AG04450 (cell line): ENCODE measurements around the gene IKBIP. TPM values are rescaled to one million over a fixed set of nuclear protein-coding genes. Genes with fewer than 3 reads are reported as not detected.

Source experiments
- CTCF ChIA-PET: fragments of 300-600, 350-600 bp; formaldehyde crosslinking; extraction: SDS; loops from one replicate; lab custom pipeline; 2022; ENCODE audit warnings: antibody characterized with exemption, inconsistent platforms; lab: Charles Lee
- POLR2A ChIA-PET: fragments of 350-600 bp; formaldehyde crosslinking; extraction: SDS; loops from one replicate; lab custom pipeline; 2021; ENCODE audit warnings: antibody characterized with exemption, inconsistent platforms; lab: Yijun Ruan, JAX
- DNase-seq: peaks from one replicate; pipeline ENCODE4 v3.0.0-alpha.2; 2011; ENCODE audit warnings: low read depth, low spot score
- H3K27ac ChIP-seq: one replicate; pipeline ENCODE4 v1.5.1; 2012; ENCODE audit warnings: low read depth, low read length, control low read depth
- H3K27me3 ChIP-seq: one replicate; pipeline ENCODE4 v1.6.0; 2012; ENCODE audit warnings: low read length; ENCODE audit not compliant: control insufficient read depth, insufficient read depth
- H3K4me3 ChIP-seq: 2 replicates; pipeline ENCODE4 v1.5.1; 2011; ENCODE audit warnings: mild to moderate bottlenecking, low read depth, low read length, control low read depth
- H3K9me3 ChIP-seq: 2 replicates; pipeline ENCODE4 v1.5.1; 2012; ENCODE audit warnings: low read length; ENCODE audit not compliant: control insufficient read depth, insufficient read depth
- polyA plus RNA-seq: library from polyadenylated mRNA; depleted of rRNA; stranded (reverse); fragments of >200 nt; gene quantifications from 2 replicates; pipeline ENCODE4 v1.2.3, GENCODE V29; 2011
- TF ChIP-seq, protein P1 (sequence below): IDR thresholded peaks from 2 replicates; pipeline ENCODE4 v1.5.1; 2011; ENCODE audit warnings: low read depth, low read length, control low read depth, inconsistent platforms

The IKBIP gene
- polyA plus RNA-seq, 1 experiment, result 81.5 TPM

DNA sequence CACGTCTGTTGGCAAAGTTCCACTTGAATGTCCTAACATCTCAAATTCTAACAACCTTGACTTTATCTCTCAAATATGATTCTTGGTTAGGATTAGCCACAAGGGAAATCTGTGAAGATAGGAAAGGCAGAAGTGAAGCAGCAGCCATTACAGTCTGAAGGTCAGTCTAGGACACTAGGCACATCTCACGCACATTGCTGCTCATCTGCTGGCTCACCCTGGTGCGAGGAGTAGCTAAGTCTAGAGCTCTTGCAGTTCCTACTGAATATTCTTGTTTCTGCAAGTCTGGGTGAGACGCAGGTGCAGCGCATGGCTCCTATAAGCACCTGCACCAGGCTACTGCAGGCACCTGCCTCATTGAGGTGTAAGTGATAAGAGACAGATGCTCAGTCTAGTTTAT, 57.5 kb downstream of the IKBIP start:
- Histone ChIP-seq H3K27me3 (no peaks in the 10 kb centered on the region), H3K4me3 (no peak overlapping the region), H3K27ac (no peak overlapping the region), H3K9me3 (no peaks in the 10 kb centered on the region)
- TF ChIP-seq, protein P1, sequence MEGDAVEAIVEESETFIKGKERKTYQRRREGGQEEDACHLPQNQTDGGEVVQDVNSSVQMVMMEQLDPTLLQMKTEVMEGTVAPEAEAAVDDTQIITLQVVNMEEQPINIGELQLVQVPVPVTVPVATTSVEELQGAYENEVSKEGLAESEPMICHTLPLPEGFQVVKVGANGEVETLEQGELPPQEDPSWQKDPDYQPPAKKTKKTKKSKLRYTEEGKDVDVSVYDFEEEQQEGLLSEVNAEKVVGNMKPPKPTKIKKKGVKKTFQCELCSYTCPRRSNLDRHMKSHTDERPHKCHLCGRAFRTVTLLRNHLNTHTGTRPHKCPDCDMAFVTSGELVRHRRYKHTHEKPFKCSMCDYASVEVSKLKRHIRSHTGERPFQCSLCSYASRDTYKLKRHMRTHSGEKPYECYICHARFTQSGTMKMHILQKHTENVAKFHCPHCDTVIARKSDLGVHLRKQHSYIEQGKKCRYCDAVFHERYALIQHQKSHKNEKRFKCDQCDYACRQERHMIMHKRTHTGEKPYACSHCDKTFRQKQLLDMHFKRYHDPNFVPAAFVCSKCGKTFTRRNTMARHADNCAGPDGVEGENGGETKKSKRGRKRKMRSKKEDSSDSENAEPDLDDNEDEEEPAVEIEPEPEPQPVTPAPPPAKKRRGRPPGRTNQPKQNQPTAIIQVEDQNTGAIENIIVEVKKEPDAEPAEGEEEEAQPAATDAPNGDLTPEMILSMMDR, result no peak
- ChIA-PET POLR2A (no interaction called here), CTCF (interaction anchor here (0.8 to 2.6 kb wide), 2 partner anchors 20 to 57 kb away, joined by 5 to 12 read pairs; no protein-coding TSS in a partner anchor)
- no peak for DNase-seq

GRCh38 chr12:98582093-98582492, 62.5 kb downstream of the IKBIP start:
- Histone ChIP-seq H3K27ac (no peak overlapping the region), H3K27me3 (no peaks in the 10 kb centered on the region), H3K9me3 (no peaks in the 10 kb centered on the region), H3K4me3 (no peak overlapping the region)
- DNase-seq, result no peak
- CTCF ChIA-PET, result interaction anchor here (1.0 kb wide), 1 partner anchor 15 kb away, joined by 3 read pairs; no protein-coding TSS in a partner anchor
- TF ChIP-seq, protein P1, result no peak
- POLR2A ChIA-PET, result no interaction called here

- DNase-seq, result no peak
- CTCF ChIA-PET, result interaction anchor here (1.0 kb wide), 1 partner anchor 14 kb away, joined by 3 read pairs; no protein-coding TSS in a partner anchor
Measured at GRCh38 chr12:98581101-98581500, 63.5 kb downstream of the IKBIP start.

GRCh38 chr12:98580695-98581094, 63.9 kb downstream of the IKBIP start:
- ChIA-PET CTCF (interaction anchor here (0.7 to 6.5 kb wide), 2 partner anchors 14 to 38 kb away, joined by 3 to 71 read pairs; no protein-coding TSS in a partner anchor), POLR2A (no interaction called here)
- TF ChIP-seq, protein P1, result no peak
- H3K9me3 ChIP-seq, result no peaks in the 10 kb centered on the region
- no peak overlapping the region for H3K27ac ChIP-seq
- H3K4me3 ChIP-seq, result no peak overlapping the region
- no peak for DNase-seq
- H3K27me3 ChIP-seq, result no peaks in the 10 kb centered on the region

More at GRCh38 chr12:98581101-98581500, 63.5 kb downstream of the IKBIP start:
- Histone ChIP-seq H3K4me3 (no peak overlapping the region), H3K27ac (no peak overlapping the region), H3K9me3 (no peaks in the 10 kb centered on the region), H3K27me3 (no peaks in the 10 kb centered on the region)
- TF ChIP-seq, protein P1, result no peak
- POLR2A ChIA-PET, result no interaction called here

- ChIA-PET POLR2A (no interaction called here), CTCF (interaction anchor here (0.7 to 6.5 kb wide), 2 partner anchors 13 to 39 kb away, joined by 3 to 71 read pairs; no protein-coding TSS in a partner anchor)
- no peak for DNase-seq
- Histone ChIP-seq H3K27me3 (no peaks in the 10 kb centered on the region), H3K4me3 (no peak overlapping the region), H3K9me3 (no peaks in the 10 kb centered on the region), H3K27ac (no peak overlapping the region)
- TF ChIP-seq, protein P1, result no peak
Measured at GRCh38 chr12:98579835-98580234, 64.8 kb downstream of the IKBIP start.
